GM19023 (cell line): ENCODE data around the gene VASN.
"Not testable (repeated sequence)": the region's sequence is repeated elsewhere in the genome, so short reads cannot be mapped to it uniquely, and the experiment has no call there.

Source experiments
- ATAC-seq: cut with Tn5 transposase; IDR thresholded peaks from one replicate; pipeline ENCODE4 v1.9.1; 2021; ENCODE audit warnings: mild to moderate bottlenecking, moderate library complexity; ENCODE audit not compliant: unreplicated experiment

Gene VASN

GRCh38 chr16:4371357-4372000 lies at the start of gene VASN:
Gene VASN, plus strand, starts transcription at chr16:4371848. Its CDS starts 9,030 bp downstream, at chr16:4380878.
- peak; percentile 51 for ATAC-seq

- no peak for ATAC-seq
Observed at GRCh38 chr16:4322121-4323052, 49.3 kb upstream of the VASN start.

- no peak for ATAC-seq
Observed at GRCh38 chr16:4323071-4323844, 48.4 kb upstream of the VASN start.

GRCh38 chr16:4323845-4324488 lies 47.7 kb upstream of the VASN start:
- no peak for ATAC-seq

- ATAC-seq, result no peak
Observed at GRCh38 chr16:4324492-4325252, 47.0 kb upstream of the VASN start.

DNA sequence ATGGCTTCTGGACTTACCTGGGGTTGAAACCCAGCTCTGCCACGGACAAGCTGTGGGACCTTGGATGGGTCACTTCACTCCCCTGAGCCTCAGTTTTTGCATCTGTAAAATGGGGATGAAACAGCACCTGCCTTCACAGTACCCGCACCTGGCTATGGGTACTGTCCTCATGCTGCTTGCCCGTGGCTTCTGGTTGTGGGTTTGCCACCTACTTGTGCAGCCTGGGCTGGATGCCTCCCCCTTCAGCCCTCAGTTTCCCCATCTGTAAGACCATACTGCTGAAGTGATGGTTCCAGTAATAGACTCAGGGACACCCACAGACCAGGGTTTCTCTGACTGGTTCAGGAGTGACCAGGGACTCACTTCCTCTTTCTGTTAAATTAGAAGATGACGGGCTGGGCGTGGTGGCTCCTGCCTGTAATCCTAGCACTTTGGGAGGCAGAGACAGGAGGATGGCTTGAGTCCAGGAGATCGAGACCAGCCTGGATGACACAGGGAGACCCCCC lies 46.3 kb upstream of the VASN start:
- no peak for ATAC-seq

DNA sequence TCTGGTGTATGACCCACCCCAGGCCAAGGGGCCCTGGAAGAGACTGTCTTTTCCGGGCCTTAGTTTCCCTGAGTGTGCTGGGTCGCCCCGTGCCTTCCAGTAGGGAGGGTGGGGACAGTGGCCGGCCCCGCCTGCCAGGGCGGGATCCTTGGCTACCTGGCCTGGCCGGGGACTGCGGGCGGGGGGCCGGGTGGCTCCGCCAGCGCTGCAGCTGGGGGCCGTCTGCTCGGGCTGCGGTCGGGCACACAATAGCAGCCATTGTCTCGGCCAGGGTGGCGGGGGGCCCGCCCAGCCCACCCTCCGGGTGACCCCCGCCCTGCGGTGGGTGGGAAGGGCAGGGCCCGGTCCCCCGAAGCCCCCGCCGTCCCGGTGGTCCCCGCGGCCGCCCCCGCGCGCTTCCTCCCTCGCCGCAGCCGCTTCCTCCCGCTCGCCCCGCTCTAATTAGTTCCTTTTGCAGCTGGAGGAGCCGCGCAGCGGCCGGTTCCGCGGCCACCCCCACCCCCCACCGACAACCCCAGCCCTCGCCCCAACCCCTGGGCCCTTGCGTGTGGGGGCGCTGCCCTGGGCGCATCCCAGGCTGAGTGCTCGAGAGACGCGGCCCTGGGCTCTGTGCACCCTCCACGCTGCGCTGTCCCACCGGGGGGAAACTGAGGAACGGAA lies 44.1 kb upstream of the VASN start:
- no peak for ATAC-seq

- no peak for ATAC-seq
Observed at GRCh38 chr16:4328046-4328781, 43.4 kb upstream of the VASN start.

GRCh38 chr16:4328782-4329775 lies 42.6 kb upstream of the VASN start:
- ATAC-seq, result no peak

DNA sequence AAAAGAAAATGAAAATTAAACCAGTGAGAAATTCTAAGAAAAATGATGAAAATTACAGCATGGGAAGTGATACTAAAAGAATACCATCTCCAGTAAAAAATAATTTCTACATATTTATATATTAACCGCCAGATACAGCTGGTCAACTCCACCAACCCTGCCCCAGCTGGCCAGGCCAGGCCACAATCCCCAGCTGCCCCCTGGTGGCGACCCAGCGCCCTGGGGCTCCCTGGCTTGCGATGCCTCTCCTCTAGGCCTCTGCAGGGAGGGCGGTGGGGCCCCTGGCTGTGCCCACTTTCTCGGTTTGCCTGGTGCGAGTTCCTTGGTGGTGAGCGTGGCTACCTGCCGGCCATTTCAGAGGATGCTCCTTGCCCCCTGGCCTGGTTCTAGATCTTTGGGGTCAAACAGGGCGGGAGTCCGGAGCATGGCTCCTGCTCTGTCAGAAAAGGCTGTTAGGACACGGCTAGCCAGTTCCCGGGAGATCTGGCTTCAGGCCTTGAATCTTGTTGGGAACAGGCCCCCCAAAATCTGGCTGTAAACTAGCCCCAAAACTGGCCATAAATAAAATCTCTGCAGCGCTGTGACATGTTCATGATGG lies 41.3 kb upstream of the VASN start:
- no peak for ATAC-seq

DNA sequence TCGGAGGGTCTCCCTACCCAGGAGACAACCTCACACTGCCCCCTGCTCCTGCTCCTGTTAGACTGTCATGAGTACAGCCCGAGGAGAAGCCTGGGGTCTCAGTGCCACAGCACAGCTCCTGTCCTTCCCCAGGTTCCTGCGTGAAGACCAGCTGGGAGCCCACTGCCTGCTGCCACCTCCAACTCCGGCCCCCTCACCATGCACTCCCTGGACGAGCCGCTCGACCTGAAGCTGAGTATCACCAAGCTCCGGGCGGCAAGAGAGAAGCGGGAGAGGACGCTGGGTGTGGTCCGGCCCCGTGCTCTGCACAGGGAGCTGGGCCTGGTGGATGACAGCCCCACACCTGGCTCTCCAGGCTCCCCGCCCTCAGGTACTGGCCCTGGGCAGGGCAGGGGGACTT lies 39.6 kb upstream of the VASN start:
- ATAC-seq, result no peak

GRCh38 chr16:4332623-4333307 lies 38.9 kb upstream of the VASN start:
- no peak for ATAC-seq

DNA sequence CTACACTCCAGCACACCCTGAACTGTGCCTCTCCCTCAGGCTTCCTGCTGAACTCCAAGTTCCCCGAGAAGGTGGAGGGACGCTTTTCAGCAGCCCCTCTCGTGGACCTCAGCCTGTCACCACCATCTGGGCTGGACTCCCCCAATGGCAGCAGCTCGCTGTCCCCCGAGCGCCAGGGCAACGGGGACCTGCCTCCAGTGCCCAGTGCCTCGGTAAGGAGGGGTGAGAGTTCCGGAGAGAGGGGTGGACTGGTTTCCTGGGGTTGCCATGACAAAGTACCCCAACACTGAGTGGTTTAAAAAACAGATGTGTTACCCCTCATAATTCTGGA lies 38.4 kb upstream of the VASN start:
- ATAC-seq, result no peak

GRCh38 chr16:4333714-4334113 lies 37.9 kb upstream of the VASN start:
- ATAC-seq, result not testable (repeated sequence)

GRCh38 chr16:4334724-4335495 lies 36.7 kb upstream of the VASN start:
- no peak for ATAC-seq
